Kidney tubule cell (primary cell): Measurements from ENCODE around the gene KIF21B.
"Not testable (repeated sequence)": the region's sequence is repeated elsewhere in the genome, so short reads cannot be mapped to it uniquely, and the experiment has no call there.

Source experiments
- DNase-seq: peaks from one replicate; pipeline ENCODE4 v3.0.0-alpha.2; 2018; ENCODE audit warnings: low spot score

Gene KIF21B

DNA sequence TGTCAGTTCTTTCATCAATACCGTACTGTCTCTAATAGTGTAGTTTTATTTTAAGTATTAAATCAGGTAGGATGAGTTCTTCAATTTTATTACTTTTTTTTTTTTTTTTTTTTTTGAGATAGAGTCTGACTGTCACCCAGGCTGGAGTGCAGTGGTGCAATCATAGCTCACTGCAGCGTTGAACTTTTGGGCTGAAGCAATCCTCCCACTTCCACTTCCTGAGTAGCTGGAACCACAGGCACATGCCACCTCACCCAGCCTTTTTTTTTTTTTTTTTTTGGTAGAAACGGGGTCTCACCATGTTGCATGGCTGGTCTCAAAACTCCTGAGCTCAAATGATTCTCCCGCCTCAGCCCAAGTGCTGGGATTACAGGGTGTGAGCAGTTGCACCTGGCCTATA lies 84.6 kb downstream of the KIF21B start:
- DNase-seq: no peak

- DNase-seq: not testable (repeated sequence)
Measured at GRCh38 chr1:200935286-200935962, 88.1 kb downstream of the KIF21B start.

DNA sequence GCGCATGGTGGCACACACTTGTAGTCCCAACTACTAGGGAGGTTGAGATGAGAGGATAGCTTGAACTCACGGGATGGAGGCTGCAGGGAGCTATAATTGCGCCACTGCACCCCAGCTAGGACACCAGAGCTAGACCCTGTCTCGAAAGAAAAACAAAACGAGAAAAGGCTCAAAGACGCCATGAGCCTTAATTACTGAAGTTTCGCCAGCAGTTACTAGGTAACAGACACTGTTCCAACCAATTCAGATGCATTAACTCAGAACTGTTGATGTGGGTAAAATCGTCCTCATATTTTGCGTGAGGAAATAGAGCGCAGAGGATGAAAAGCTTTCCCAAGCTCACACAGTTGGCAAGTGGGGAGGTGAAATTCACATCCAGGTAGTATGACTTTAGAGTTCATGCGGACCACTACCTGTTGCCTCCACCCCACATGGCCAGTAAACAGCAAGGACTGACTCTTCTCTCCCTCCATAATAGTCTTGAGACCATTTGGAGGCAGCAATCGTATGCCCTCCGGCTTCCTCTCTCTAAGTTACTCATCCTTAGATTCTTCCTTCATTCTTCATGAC lies 88.8 kb downstream of the KIF21B start:
- no peak for DNase-seq

GRCh38 chr1:200931776-200932175 lies 91.7 kb downstream of the KIF21B start:
- no peak for DNase-seq

GRCh38 chr1:200930285-200930684 lies 93.2 kb downstream of the KIF21B start:
- not testable (repeated sequence) for DNase-seq

- DNase-seq: no peak
Measured at GRCh38 chr1:200929530-200930278, 93.8 kb downstream of the KIF21B start.

DNA sequence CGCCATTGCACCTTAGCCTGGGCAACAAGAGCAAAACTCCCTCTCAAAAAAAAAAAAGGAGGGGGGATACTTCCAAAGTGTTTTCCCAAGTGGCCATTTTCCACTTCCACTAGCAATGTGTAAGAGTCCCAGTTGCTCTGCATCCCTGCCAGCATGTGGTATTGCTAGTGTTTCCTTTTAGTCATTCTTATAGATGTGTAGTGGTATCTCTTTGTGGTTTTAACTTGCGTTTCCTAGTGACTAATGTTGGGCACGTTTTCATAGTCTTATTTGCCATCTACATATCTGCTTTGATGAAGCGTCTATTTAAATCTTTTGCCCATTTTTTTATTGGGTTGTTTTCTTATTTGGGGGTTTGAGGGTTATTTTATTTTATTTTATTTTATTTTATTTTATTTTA lies 97.7 kb downstream of the KIF21B start:
- no peak for DNase-seq

GRCh38 chr1:200923601-200924000 lies 99.9 kb downstream of the KIF21B start:
- no peak for DNase-seq

DNA sequence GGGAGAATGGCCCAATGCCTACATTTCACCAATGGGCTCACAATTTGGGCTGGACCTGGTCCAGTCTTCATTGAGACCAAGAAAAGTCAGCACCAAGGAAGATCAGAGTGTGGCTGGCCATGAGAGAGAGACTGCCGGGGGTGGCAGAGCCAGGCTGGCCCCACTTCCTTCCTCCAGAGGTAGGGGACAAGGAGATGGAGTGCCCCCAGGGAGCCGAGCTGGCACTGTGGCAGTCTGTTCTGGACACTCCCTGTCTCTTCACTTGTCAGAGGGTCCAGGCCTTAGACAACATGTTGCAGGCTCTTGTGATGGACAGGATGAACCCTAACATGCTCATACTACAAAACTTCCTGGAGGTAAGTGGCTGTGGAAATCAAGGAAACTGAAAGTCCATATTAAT lies 101.1 kb downstream of the KIF21B start:
- no peak for DNase-seq

DNA sequence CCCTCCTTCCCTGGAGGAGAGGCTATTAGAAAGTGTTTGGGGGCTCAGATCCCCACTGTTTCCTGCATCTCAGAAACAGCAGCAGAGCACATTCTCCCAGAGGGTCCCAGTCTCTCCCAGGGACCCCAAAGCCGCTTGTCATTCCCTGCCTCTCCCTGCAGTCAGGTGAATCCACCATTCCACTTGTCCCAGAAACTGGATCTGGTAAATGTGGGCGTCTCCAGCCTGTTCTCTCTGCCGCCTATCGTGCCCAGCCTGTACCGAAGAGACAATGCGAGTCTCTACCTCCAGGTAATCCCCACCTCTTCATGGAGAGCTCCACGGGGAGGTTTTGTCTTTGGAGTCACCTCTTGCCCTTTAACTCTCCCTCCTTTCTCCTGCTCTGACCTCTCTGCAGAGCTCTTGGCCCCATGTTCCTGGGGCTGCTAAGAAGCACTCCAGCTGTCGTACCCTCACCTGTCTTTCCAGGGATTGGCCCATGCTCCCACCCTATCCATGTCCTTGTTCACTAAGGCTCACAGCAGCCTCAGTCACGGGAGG lies 101.9 kb downstream of the KIF21B start:
- DNase-seq: no peak
